HEK293 (cell line): ENCODE data around the gene FBXO17.

ENCODE experiments used
- BCL11A ChIP-seq: fragments of 450-650 bp; formaldehyde crosslinking; IDR thresholded peaks from 2 replicates; pipeline ENCODE4 v1.5.1; 2016; ENCODE audit warnings: low read depth, missing biosample characterization, missing genetic modification characterization
- GLIS1 ChIP-seq: fragments of 450-650 bp; formaldehyde crosslinking; IDR thresholded peaks from 2 replicates; pipeline ENCODE4 v1.5.1; 2016; ENCODE audit warnings: missing biosample characterization, missing genetic modification characterization
- IKZF3 ChIP-seq: fragments of 450-650 bp; IDR thresholded peaks from 2 replicates; pipeline ENCODE4 v1.5.0; 2018; ENCODE audit warnings: missing biosample characterization, mild to moderate bottlenecking, missing genetic modification characterization, moderate library complexity
- MZF1 ChIP-seq: fragments of 450-650 bp; formaldehyde crosslinking; IDR thresholded peaks from 2 replicates; pipeline ENCODE4 v1.5.1; 2017; ENCODE audit warnings: missing biosample characterization, missing genetic modification characterization, borderline replicate concordance
- OVOL3 ChIP-seq: fragments of 450-650 bp; formaldehyde crosslinking; IDR thresholded peaks from 2 replicates; pipeline ENCODE4 v1.5.1; 2016; ENCODE audit warnings: missing biosample characterization, missing genetic modification characterization
- PATZ1 ChIP-seq: fragments of 450-650 bp; formaldehyde crosslinking; IDR thresholded peaks from 2 replicates; pipeline ENCODE4 v1.5.1; 2016; ENCODE audit warnings: missing biosample characterization, missing genetic modification characterization
- PRDM10 ChIP-seq: fragments of 450-650 bp; formaldehyde crosslinking; IDR thresholded peaks from 2 replicates; pipeline ENCODE4 v1.5.1; 2016; ENCODE audit warnings: missing biosample characterization, missing genetic modification characterization
- SCRT1 ChIP-seq: fragments of 450-650 bp; formaldehyde crosslinking; IDR thresholded peaks from 2 replicates; pipeline ENCODE4 v1.5.1; 2016; ENCODE audit warnings: missing biosample characterization, missing genetic modification characterization, borderline replicate concordance
- TRIM28 ChIP-seq: IDR thresholded peaks from 2 replicates; pipeline ENCODE4 v1.6.1; 2011; ENCODE audit warnings: low read length, control low read depth, borderline replicate concordance
- ZBTB10 ChIP-seq: fragments of 450-650 bp; formaldehyde crosslinking; IDR thresholded peaks from 2 replicates; pipeline ENCODE4 v1.5.1; 2016; ENCODE audit warnings: missing biosample characterization, missing genetic modification characterization
- ZFHX2 ChIP-seq: fragments of 450-650 bp; formaldehyde crosslinking; conservative IDR thresholded peaks from 2 replicates; pipeline ENCODE4 v1.5.1; 2016; ENCODE audit warnings: missing biosample characterization, missing genetic modification characterization
- ZNF132 ChIP-seq: fragments of 450-650 bp; formaldehyde crosslinking; IDR thresholded peaks from 2 replicates; pipeline ENCODE4 v1.5.1; 2017; ENCODE audit warnings: missing biosample characterization, missing genetic modification characterization, borderline replicate concordance
- ZNF148 ChIP-seq: fragments of 450-650 bp; formaldehyde crosslinking; IDR thresholded peaks from 2 replicates; pipeline ENCODE4 v1.5.0; 2017; ENCODE audit warnings: missing biosample characterization, missing genetic modification characterization, borderline replicate concordance
- ZNF16 ChIP-seq: fragments of 450-650 bp; formaldehyde crosslinking; IDR thresholded peaks from 2 replicates; pipeline ENCODE4 v1.5.1; 2016; ENCODE audit warnings: low read depth, missing biosample characterization, missing genetic modification characterization
- ZNF174 ChIP-seq: fragments of 450-650 bp; formaldehyde crosslinking; IDR thresholded peaks from 2 replicates; pipeline ENCODE4 v1.5.0; 2017; ENCODE audit warnings: missing biosample characterization, mild to moderate bottlenecking, missing genetic modification characterization
- ZNF223 ChIP-seq: fragments of 450-650 bp; formaldehyde crosslinking; IDR thresholded peaks from 2 replicates; pipeline ENCODE4 v1.5.1; 2016; ENCODE audit warnings: missing biosample characterization, missing genetic modification characterization
- ZNF266 ChIP-seq: fragments of 450-650 bp; formaldehyde crosslinking; IDR thresholded peaks from 2 replicates; pipeline ENCODE4 v1.5.1; 2016; ENCODE audit warnings: missing biosample characterization, missing genetic modification characterization, low read depth
- ZNF366 ChIP-seq: fragments of 450-650 bp; formaldehyde crosslinking; conservative IDR thresholded peaks from 2 replicates; pipeline ENCODE4 v1.5.1; 2016; ENCODE audit warnings: missing biosample characterization, missing genetic modification characterization
- ZNF48 ChIP-seq: fragments of 450-650 bp; formaldehyde crosslinking; IDR thresholded peaks from 2 replicates; pipeline ENCODE4 v1.5.1; 2016; ENCODE audit warnings: missing biosample characterization, missing genetic modification characterization
- ZNF555 ChIP-seq: fragments of 450-650 bp; formaldehyde crosslinking; conservative IDR thresholded peaks from 2 replicates; pipeline ENCODE4 v1.5.1; 2017; ENCODE audit warnings: missing biosample characterization, mild to moderate bottlenecking, missing genetic modification characterization, inconsistent platforms
- ZNF776 ChIP-seq: fragments of 450-650 bp; formaldehyde crosslinking; IDR thresholded peaks from 2 replicates; pipeline ENCODE4 v1.5.0; 2017; ENCODE audit warnings: missing biosample characterization, missing genetic modification characterization, borderline replicate concordance
- ZNF785 ChIP-seq: fragments of 450-650 bp; formaldehyde crosslinking; IDR thresholded peaks from 2 replicates; pipeline ENCODE4 v1.5.1; 2016; ENCODE audit warnings: missing biosample characterization, missing genetic modification characterization
- ZNF830 ChIP-seq: fragments of 450-650 bp; IDR thresholded peaks from 2 replicates; pipeline ENCODE4 v1.5.0; 2018; ENCODE audit warnings: missing biosample characterization, missing genetic modification characterization, low read depth, mild to moderate bottlenecking, moderate library complexity
- ZSCAN18 ChIP-seq: fragments of 450-650 bp; formaldehyde crosslinking; IDR thresholded peaks from 2 replicates; pipeline ENCODE4 v1.5.1; 2016; ENCODE audit warnings: missing biosample characterization, missing genetic modification characterization
- ZSCAN23 ChIP-seq: fragments of 450-650 bp; formaldehyde crosslinking; IDR thresholded peaks from 2 replicates; pipeline ENCODE4 v1.5.1; 2016; ENCODE audit warnings: missing biosample characterization, missing genetic modification characterization

FBXO17 gene

GRCh38 chr19:38990949-38991697, 15.6 kb upstream of the FBXO17 start (continued):
- TF ChIP-seq ZBTB10 (tag by site-specific recombination) (0 out of 2 replicates have a peak, but pooled peaks have one; percentile 25), ZNF48 (tag by site-specific recombination) (no peak), ZSCAN18 (no peak), BCL11A (tag by site-specific recombination) (no peak), ZNF174 (tag by site-specific recombination) (no peak), ZNF555 (tag by site-specific recombination) (no peak), MZF1 (tag by site-specific recombination) (no peak), ZNF223 (0 out of 2 replicates have a peak, but pooled peaks have one; percentile 12), TRIM28 (no peak), ZNF16 (tag by site-specific recombination) (no peak), ZNF776 (no peak), OVOL3 (tag by site-specific recombination) (no peak), PATZ1 (tag by site-specific recombination) (no peak), ZNF366 (tag by site-specific recombination) (0 out of 2 replicates have a peak, but pooled peaks have one; percentile 8), SCRT1 (tag by site-specific recombination) (no peak), ZNF830 (tag by site-specific recombination) (no peak), IKZF3 (tag by site-specific recombination) (0 out of 2 replicates have a peak, but pooled peaks have one; percentile 31), GLIS1 (tag by site-specific recombination) (no peak), ZNF785 (tag by site-specific recombination) (no peak), ZSCAN23 (no peak), ZNF132 (tag by site-specific recombination) (no peak), PRDM10 (tag by site-specific recombination) (peak; percentile 74), ZNF148 (no peak), ZFHX2 (tag by site-specific recombination) (no peak), ZNF266 (no peak)
